GM12874 (cell line): ENCODE results near the gene CBFA2T3.

ENCODE experiments used
- TF ChIP-seq, protein P1 (sequence below): IDR thresholded peaks from 2 replicates; pipeline ENCODE4 v1.5.1; 2011; ENCODE audit warnings: low read depth, mild to moderate bottlenecking, control low read depth, low read length, moderate library complexity; ENCODE audit not compliant: insufficient read depth

The CBFA2T3 gene

DNA sequence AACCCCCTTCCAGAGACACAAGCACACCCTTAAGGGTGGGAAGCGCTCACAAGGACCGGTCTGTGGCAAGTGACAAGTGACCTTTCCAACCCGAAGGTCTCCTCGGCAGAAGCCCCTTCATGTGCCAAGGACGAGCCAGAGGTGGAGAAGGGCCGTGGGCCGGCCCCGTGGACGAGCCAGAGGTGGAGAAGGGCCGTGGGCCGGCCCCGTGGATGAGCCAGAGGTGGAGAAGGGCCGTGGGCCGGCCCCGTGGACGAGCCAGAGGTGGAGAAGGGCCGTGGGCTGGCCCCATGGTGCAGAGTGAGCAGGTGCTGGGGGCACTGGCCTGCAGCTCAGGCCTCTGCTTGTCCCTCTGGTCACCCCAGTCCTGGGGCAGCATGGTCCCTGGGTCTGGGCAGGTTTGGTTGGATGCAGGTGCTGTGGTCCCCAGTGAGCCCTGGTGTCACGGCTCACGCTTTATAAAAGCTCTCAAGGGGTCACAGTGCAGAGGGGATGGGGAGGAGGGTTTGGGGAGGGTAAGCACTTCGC, 45.6 kb downstream of the CBFA2T3 start:
- TF ChIP-seq, protein P1, sequence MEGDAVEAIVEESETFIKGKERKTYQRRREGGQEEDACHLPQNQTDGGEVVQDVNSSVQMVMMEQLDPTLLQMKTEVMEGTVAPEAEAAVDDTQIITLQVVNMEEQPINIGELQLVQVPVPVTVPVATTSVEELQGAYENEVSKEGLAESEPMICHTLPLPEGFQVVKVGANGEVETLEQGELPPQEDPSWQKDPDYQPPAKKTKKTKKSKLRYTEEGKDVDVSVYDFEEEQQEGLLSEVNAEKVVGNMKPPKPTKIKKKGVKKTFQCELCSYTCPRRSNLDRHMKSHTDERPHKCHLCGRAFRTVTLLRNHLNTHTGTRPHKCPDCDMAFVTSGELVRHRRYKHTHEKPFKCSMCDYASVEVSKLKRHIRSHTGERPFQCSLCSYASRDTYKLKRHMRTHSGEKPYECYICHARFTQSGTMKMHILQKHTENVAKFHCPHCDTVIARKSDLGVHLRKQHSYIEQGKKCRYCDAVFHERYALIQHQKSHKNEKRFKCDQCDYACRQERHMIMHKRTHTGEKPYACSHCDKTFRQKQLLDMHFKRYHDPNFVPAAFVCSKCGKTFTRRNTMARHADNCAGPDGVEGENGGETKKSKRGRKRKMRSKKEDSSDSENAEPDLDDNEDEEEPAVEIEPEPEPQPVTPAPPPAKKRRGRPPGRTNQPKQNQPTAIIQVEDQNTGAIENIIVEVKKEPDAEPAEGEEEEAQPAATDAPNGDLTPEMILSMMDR, result no peak

GRCh38 chr16:88930716-88931115, 46.3 kb downstream of the CBFA2T3 start:
- TF ChIP-seq, protein P1, result no peak

- TF ChIP-seq, protein P1, result no peak
These were observed 47.9 kb downstream of the CBFA2T3 start for GRCh38 chr16:88929091-88929445.

- TF ChIP-seq, protein P1, result no peak
These were observed 48.5 kb downstream of the CBFA2T3 start for GRCh38 chr16:88928405-88929090.

GRCh38 chr16:88927661-88928060, 49.3 kb downstream of the CBFA2T3 start:
- TF ChIP-seq, protein P1, result no peak

GRCh38 chr16:88927010-88927409, 50.0 kb downstream of the CBFA2T3 start:
- TF ChIP-seq, protein P1, result no peak

GRCh38 chr16:88926374-88926990, 50.5 kb downstream of the CBFA2T3 start:
- TF ChIP-seq, protein P1, result no peak
